Effector CD4-positive, alpha-beta T cell (primary cell): Measurements from ENCODE around the gene RNF225.
"Not testable (repeated sequence)": the region's sequence is repeated elsewhere in the genome, so short reads cannot be mapped to it uniquely, and the experiment has no call there.

ENCODE experiments used
- DNase-seq: peaks from one replicate; pipeline ENCODE4 v3.0.0-alpha.2; 2020

The RNF225 gene

GRCh38 chr19:58362272-58362994 is 33.0 kb upstream of the RNF225 start, which contains the start of gene ZNF497:
TSS of gene ZNF497 (minus strand) at chr19:58362751. CDS start at chr19:58357635, 5,116 bp downstream.
- DNase-seq: peak; percentile 92

DNA sequence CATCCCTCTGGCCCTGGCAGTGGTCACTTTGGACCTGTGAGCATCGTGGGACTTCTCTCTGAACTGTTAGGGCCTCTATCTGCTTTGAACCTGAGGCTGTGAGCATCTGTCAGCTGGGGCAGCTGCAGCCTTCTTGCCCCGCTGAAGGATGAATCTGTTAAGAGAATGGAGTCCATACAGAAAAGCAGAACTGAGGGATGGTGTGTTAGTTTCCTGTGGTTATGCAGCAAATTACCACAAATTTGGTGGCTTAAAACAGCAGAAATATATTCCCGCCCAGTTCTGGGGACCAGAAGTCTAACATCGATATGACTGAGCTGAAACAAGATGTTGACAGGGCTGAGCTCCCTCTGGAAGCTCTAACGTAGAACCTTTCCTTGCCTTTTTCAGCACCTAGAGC is 31.3 kb upstream of the RNF225 start:
- DNase-seq: no peak

DNA sequence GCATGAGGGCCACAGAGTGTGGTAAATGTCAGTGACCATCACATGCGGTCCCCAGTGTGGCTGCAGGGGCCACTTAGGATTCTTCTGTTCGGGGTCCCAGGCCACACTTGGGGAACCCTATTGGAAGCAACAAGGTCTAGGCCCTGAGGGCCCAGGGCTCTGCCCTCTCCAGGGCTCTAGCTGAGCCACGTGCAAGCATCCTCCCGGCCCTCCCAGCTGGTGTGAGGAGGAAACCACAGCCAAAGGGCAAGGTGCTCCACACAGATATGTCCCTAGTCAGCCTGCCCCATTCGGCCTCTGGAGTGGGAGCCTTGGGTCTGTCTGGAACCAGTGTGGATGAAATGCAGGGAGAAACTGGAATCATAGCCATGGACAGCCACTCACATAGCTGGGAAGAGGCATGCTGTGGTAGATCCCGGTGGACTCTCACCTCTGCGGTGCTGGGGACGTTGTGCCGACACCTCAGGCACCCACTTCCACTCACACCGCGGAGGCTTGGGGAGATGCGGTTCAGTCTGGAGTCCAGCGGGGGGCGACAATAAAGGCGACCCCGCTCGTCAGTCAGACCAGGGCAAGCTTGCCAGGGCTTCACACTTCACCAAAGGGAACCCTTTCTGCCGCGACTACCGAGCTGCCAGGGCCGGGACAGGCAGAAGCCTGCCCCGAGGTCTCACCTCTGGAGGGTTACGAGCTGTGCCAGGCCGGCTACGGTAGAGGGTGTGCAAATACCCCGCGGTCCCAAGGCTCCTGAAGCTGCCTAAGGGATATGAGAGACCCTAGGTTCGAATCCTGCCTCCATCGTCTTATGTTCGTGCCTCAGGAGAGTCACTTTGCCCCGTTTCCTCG is 28.6 kb upstream of the RNF225 start:
- DNase-seq: no peak

- DNase-seq: no peak
These were observed 27.6 kb upstream of the RNF225 start for GRCh38 chr19:58367698-58368454.

- DNase-seq: no peak
These were observed 26.7 kb upstream of the RNF225 start for GRCh38 chr19:58368561-58369360.

GRCh38 chr19:58372311-58373133 is 22.9 kb upstream of the RNF225 start:
- no peak for DNase-seq

- no peak for DNase-seq
These were observed 21.3 kb upstream of the RNF225 start for GRCh38 chr19:58374200-58374599.

DNA sequence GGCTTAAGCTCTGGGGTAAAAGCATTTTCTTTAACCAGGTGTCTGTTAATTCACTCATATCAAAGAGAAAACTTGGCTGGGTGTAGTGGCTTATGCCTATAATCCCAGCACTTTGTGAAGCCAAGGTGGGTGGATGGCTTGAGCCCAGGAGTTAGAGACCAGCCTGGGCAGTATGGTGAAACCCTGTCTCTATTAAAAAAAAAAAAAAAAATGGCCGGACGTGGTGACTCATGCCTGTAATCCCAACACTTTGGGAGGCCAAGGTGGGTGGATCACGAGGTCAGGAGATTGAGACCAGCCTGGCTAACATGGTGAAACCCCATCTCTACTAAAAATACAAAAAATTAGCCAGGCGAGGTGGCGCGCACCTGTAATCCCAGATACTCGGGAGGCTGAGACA is 18.7 kb upstream of the RNF225 start:
- not testable (repeated sequence) for DNase-seq

- no peak for DNase-seq
These were observed 16.2 kb upstream of the RNF225 start for GRCh38 chr19:58379246-58379645.

- DNase-seq: no peak
These were observed 15.3 kb upstream of the RNF225 start for GRCh38 chr19:58380037-58380661.

- peak; percentile 97 for DNase-seq
These were observed 14.6 kb upstream of the RNF225 start, which contains the start of gene ZNF837 for GRCh38 chr19:58380662-58381459. TSS of gene ZNF837 (minus strand) at chr19:58381030. CDS start at chr19:58369332, 11,698 bp downstream.

DNA sequence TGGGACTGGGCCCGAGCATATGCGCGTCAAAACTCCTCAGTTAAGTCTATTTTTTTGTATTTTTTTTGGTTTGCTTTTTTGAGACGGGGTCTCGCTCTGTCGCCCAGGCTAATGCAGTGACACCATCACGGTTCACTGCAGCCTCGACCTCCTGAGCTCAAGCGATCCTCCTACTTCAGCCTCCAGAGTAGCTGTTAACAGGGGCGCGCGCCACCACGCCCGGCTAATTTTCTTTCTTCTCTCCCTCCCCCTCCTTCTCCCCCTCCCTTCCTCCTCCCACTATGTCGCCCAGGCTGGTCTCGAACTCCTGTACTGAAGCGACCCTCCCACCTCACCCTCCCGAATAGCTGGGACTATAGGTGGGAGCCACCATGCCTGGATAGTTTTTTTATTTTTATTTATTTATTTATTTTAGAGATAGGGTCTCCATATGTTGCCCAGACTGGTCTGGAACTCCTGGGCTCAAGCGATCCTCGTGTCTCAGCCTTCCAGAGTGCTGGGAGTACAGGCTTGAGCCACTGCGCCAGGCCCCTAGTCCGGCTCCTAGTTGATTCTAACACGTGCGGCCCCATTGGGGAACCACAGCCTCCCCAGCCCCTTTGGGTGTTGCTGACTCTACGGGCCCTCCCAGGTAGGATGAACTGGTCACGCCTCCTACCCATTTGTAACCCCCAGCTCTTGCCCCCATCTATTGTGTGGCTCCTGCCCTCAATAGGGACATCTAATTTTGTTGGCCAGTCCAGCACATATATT is 13.8 kb upstream of the RNF225 start:
- DNase-seq: no peak

- no peak for DNase-seq
These were observed 12.4 kb upstream of the RNF225 start for GRCh38 chr19:58382997-58383603.

GRCh38 chr19:58385313-58385890 is 10.1 kb upstream of the RNF225 start:
- DNase-seq: no peak

GRCh38 chr19:58385891-58386575 is 9.4 kb upstream of the RNF225 start:
- DNase-seq: no peak

DNA sequence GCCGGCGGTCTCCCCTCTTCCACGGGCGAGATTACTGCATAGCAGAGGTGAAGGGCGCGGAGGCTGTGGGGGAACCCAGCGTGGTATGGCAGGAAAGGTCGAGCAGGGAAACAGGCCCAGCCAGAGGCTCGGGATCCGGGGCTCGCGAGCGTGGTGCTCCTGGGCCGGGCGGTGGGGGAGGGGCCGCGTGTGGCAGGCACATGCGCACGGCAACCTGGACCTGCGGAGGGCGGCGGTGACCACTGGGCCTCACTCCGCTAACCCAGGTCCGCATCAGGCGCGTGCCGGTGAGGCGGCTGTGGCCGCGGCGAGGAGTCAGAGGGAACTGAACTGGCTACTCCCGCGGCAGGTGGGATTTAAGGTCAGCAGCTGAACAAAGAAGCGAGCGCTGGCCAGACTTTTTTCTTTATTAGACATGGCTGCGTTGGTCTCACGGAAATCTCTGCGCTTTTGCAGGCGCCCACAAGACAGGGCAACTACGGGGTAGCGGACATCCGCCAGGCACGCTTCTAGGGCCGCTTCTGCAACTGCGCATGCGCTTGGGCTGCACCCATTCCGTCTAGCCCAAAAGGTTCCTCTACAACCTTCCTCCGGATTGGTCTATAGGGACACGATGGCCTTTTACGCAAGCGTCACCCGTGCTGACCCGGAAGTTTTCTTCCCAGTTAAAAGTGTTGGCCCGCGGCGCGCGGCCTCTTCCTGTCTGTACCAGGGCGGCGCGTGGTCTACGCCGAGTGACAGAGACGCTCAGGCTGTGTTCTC is 8.7 kb upstream of the RNF225 start, which contains the start of gene RPS5:
Gene RPS5 (plus strand): TSS at position 694 of the 762 bp plus-strand sequence. CDS start 869 bp downstream, outside the sequence.
- DNase-seq: peak; percentile 94
